Measurements from ENCODE around the gene OR4D2. TPM values are rescaled to one million over a fixed set of nuclear protein-coding genes. Genes with fewer than 3 reads are reported as not detected.

Gene OR4D2
- polyA plus RNA-seq, 1 of the 3 experiments (the other 2 are of a cell fraction) = not detected

DNA sequence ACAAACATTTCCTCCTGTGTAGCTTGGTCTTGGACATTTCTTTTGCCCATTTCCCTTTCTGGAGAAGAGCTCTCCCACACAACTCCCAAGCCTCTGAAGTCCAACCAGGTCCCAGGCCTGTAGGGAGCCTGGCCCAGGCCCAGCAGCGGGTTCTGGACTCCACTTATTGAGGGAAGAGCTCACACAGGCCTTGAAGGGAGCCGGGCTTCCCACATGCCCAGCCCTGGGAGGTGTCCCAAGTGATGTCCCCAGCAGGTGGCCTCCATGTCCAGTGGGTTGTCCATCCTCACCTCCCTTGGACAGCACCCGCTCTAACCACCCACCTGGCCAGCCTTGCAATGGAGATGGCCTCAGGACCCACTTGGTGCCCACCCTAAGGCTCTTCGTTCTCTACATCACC lies 19.8 kb downstream of the OR4D2 start:
- Histone ChIP-seq H4K20me1 (ENCODE audit: insufficient read depth) (no peaks in the 10 kb centered on the region), H3K79me2 (ENCODE audit: insufficient read depth) (no peaks in the 10 kb centered on the region), H3K4me2 (no peak overlapping the region), H3K4me1 (ENCODE audit: control insufficient read depth in 1 of 2, insufficient read depth in 2 of 2, low read depth in 1 of 2, low read length in 1 of 2) (no peaks in the 10 kb centered on the region; a peak in 1 of 4 replicates), H3K9ac (no peak overlapping the region), H3F3A (replicated peaks; ENCODE audit: insufficient read depth) (no peaks in the 10 kb centered on the region), H3K9me3 (no peaks in the 10 kb centered on the region), H3K4me3 (ENCODE audit: low read depth in 2 of 2, low read length in 1 of 2) (no peak overlapping the region), H3K9me2 (no peaks in the 10 kb centered on the region), H3K27ac (ENCODE audit: low read depth in 2 of 2, low read length in 1 of 2) (no peak overlapping the region), H2AFZ (ENCODE audit: low read depth) (no peak overlapping the region), H3K36me3 (replicated peaks in 1 of 2; ENCODE audit: control insufficient read depth in 1 of 2, insufficient read depth in 2 of 2, low read length in 1 of 2) (no peaks in the 10 kb centered on the region), H3K27me3 (ENCODE audit: insufficient read depth) (peaks cover 14% of the 10 kb centered on the region; the same call in 1 of the 2 replicates)
- no peak for TF ChIP-seq EP300 (IDR thresholded peaks at IDR 0.05; ENCODE audit: borderline replicate concordance in 1 of 2, low read depth in 1 of 2, low read length in 1 of 2)
- ChIA-PET CTCF (interaction anchor here (1.2 to 1.5 kb wide), 3 partner anchors 13 to 18 kb away, joined by 3 to 9 read pairs (median 4); no protein-coding TSS in a partner anchor), POLR2A (no interaction called here)
- no peak for DNase-seq
- 41% methylated on average over 4 of the region's 4 CpGs for WGBS (ENCODE audit: low lambda C conversion rate)

DNA sequence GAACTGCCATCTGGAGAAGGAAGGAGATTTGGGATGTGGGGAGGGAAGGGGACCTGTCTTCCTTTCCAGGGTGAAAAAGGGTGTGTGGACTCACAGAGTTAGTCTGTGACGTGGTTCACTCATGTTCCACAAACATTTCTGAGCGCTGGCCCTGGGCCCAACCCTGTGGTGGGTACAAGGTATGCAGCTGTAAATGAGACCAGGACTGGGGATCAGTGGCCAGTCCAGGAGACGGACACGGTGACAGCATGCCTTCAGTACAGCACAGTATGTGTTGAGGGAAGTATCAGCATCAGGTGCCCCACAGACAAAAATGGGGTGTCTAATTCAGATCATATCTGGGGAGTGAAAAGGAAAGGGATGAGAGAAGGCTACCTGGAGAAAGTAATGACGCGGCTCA lies 20.3 kb downstream of the OR4D2 start:
- no peak for DNase-seq
- no peak overlapping the region for H3K27ac ChIP-seq (ENCODE audit: low read depth in 2 of 2, low read length in 1 of 2)
- TF ChIP-seq MXI1 (IDR thresholded peaks at IDR 0.05; ENCODE audit: low read depth, low read length) = no peak
- TF ChIP-seq, protein P1, sequence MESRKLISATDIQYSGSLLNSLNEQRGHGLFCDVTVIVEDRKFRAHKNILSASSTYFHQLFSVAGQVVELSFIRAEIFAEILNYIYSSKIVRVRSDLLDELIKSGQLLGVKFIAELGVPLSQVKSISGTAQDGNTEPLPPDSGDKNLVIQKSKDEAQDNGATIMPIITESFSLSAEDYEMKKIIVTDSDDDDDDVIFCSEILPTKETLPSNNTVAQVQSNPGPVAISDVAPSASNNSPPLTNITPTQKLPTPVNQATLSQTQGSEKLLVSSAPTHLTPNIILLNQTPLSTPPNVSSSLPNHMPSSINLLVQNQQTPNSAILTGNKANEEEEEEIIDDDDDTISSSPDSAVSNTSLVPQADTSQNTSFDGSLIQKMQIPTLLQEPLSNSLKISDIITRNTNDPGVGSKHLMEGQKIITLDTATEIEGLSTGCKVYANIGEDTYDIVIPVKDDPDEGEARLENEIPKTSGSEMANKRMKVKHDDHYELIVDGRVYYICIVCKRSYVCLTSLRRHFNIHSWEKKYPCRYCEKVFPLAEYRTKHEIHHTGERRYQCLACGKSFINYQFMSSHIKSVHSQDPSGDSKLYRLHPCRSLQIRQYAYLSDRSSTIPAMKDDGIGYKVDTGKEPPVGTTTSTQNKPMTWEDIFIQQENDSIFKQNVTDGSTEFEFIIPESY (IDR thresholded peaks at IDR 0.05; ENCODE audit: borderline replicate concordance, low read depth) = no peak
- no peak for TF ChIP-seq SMC3 (IDR thresholded peaks at IDR 0.05; ENCODE audit: low read depth, low read length)
- no peak for TF ChIP-seq YY1 (IDR thresholded peaks at IDR 0.05; ENCODE audit: low read depth)
- no peak for TF ChIP-seq MEF2A (IDR thresholded peaks at IDR 0.05; ENCODE audit: borderline replicate concordance, low read depth)
- no peak for TF ChIP-seq NRF1 (IDR thresholded peaks at IDR 0.05; ENCODE audit: low read depth, low read length)
- TF ChIP-seq, protein P2, sequence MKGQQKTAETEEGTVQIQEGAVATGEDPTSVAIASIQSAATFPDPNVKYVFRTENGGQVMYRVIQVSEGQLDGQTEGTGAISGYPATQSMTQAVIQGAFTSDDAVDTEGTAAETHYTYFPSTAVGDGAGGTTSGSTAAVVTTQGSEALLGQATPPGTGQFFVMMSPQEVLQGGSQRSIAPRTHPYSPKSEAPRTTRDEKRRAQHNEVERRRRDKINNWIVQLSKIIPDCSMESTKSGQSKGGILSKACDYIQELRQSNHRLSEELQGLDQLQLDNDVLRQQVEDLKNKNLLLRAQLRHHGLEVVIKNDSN (IDR thresholded peaks at IDR 0.05; ENCODE audit: borderline replicate concordance, low read depth) = no peak
- no peak for TF ChIP-seq CHD2 (IDR thresholded peaks at IDR 0.05; ENCODE audit: low read length, partially characterized antibody)
- no peak for TF ChIP-seq RCOR1 (IDR thresholded peaks at IDR 0.05; ENCODE audit: low read length)
- no peak for TF ChIP-seq TAF1 (IDR thresholded peaks at IDR 0.05; ENCODE audit: borderline replicate concordance, low read depth, low read length)
- TF ChIP-seq RFX5 (IDR thresholded peaks at IDR 0.05; ENCODE audit: low read length) = no peak
- no peak for TF ChIP-seq EZH2phosphoT487 (IDR thresholded peaks at IDR 0.05; ENCODE audit: borderline replicate concordance, low read depth)
- TF ChIP-seq, protein P3, sequence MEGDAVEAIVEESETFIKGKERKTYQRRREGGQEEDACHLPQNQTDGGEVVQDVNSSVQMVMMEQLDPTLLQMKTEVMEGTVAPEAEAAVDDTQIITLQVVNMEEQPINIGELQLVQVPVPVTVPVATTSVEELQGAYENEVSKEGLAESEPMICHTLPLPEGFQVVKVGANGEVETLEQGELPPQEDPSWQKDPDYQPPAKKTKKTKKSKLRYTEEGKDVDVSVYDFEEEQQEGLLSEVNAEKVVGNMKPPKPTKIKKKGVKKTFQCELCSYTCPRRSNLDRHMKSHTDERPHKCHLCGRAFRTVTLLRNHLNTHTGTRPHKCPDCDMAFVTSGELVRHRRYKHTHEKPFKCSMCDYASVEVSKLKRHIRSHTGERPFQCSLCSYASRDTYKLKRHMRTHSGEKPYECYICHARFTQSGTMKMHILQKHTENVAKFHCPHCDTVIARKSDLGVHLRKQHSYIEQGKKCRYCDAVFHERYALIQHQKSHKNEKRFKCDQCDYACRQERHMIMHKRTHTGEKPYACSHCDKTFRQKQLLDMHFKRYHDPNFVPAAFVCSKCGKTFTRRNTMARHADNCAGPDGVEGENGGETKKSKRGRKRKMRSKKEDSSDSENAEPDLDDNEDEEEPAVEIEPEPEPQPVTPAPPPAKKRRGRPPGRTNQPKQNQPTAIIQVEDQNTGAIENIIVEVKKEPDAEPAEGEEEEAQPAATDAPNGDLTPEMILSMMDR (IDR thresholded peaks at IDR 0.05) = no peak
- no peak for TF ChIP-seq SIN3A (IDR thresholded peaks at IDR 0.05; ENCODE audit: borderline replicate concordance, low read depth, low read length)
- peaks cover 14% of the 10 kb centered on the region; the same call in 1 of the 2 replicates for H3K27me3 ChIP-seq (ENCODE audit: insufficient read depth)
- POLR2A ChIA-PET = no interaction called here
- H2AFZ ChIP-seq (ENCODE audit: low read depth) = no peak overlapping the region
- no peaks in the 10 kb centered on the region for H3F3A ChIP-seq (replicated peaks; ENCODE audit: insufficient read depth)
- no peaks in the 10 kb centered on the region for H3K36me3 ChIP-seq (replicated peaks in 1 of 2; ENCODE audit: control insufficient read depth in 1 of 2, insufficient read depth in 2 of 2, low read length in 1 of 2)
- no peaks in the 10 kb centered on the region for H3K9me2 ChIP-seq
- no peak overlapping the region for H3K9ac ChIP-seq
- H3K4me2 ChIP-seq = no peak overlapping the region
- no peak overlapping the region for H3K4me3 ChIP-seq (ENCODE audit: low read depth in 2 of 2, low read length in 1 of 2)
- WGBS (ENCODE audit: low lambda C conversion rate) = 52% methylated on average over 6 of the region's 6 CpGs
- H3K9me3 ChIP-seq = no peaks in the 10 kb centered on the region
- H4K20me1 ChIP-seq (ENCODE audit: insufficient read depth) = no peaks in the 10 kb centered on the region
- no peaks in the 10 kb centered on the region for H3K79me2 ChIP-seq (ENCODE audit: insufficient read depth)
- no peaks in the 10 kb centered on the region; a peak in 1 of 4 replicates for H3K4me1 ChIP-seq (ENCODE audit: control insufficient read depth in 1 of 2, insufficient read depth in 2 of 2, low read depth in 1 of 2, low read length in 1 of 2)
- CTCF ChIA-PET = interaction anchor here (1.0 to 1.2 kb wide), 2 partner anchors 11 to 12 kb away, joined by 3 to 9 read pairs; no protein-coding TSS in a partner anchor
